AG09319 (cell line): Measurements from ENCODE around the gene PLA1A.
"Not testable (repeated sequence)": the region's sequence is repeated elsewhere in the genome, so short reads cannot be mapped to it uniquely, and the experiment has no call there.

ENCODE experiments used
- DNase-seq: peaks from one replicate; pipeline ENCODE4 v3.0.0-alpha.2; 2010; ENCODE audit warnings: low read depth; ENCODE audit errors: extremely low read depth
- TF ChIP-seq, protein P1 (sequence below): IDR thresholded peaks from 2 replicates; pipeline ENCODE4 v1.5.1; 2011; ENCODE audit warnings: low read depth, mild to moderate bottlenecking, inconsistent platforms, low read length, moderate library complexity

Gene PLA1A

DNA sequence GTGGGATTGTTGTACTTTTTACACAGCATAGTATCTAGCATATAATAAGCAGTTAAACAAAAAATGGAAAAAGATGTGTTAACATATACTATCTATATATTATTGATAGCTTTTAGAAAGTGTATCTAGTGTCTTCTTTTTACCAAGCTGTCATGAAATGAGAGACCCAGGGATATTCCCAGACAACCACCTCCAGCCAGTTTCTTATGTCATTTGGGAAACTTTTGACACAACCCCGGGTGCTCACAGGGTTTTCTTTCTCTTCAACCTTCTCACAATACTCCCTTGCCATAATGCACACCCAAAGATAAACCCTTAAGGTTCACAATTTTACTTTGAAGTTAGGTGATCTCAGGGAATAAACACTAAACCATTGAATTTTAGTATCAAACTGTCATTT is 4.8 kb upstream of the PLA1A start:
- no peak for DNase-seq
- TF ChIP-seq, protein P1, sequence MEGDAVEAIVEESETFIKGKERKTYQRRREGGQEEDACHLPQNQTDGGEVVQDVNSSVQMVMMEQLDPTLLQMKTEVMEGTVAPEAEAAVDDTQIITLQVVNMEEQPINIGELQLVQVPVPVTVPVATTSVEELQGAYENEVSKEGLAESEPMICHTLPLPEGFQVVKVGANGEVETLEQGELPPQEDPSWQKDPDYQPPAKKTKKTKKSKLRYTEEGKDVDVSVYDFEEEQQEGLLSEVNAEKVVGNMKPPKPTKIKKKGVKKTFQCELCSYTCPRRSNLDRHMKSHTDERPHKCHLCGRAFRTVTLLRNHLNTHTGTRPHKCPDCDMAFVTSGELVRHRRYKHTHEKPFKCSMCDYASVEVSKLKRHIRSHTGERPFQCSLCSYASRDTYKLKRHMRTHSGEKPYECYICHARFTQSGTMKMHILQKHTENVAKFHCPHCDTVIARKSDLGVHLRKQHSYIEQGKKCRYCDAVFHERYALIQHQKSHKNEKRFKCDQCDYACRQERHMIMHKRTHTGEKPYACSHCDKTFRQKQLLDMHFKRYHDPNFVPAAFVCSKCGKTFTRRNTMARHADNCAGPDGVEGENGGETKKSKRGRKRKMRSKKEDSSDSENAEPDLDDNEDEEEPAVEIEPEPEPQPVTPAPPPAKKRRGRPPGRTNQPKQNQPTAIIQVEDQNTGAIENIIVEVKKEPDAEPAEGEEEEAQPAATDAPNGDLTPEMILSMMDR: no peak

DNA sequence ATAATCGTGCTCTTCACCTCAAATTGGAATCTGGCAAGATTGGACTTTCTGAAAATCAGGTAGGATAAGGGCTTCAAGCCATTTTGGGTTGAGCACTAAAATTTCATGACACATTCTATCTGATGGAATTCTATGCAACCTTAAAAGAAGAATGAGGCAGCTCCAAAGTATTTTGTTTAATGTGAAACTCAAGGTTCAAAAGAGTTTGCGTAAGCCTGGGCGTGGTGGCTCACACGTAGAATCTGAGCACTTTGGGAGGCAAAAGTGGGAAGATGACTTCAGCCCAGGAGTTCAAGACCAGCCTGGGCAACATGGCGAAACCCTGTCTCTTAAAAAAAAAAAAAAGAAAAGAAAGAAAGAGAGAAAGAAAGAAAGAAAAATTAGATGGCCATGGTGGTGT is 3.6 kb upstream of the PLA1A start:
- no peak for DNase-seq
- TF ChIP-seq, protein P1: no peak

DNA sequence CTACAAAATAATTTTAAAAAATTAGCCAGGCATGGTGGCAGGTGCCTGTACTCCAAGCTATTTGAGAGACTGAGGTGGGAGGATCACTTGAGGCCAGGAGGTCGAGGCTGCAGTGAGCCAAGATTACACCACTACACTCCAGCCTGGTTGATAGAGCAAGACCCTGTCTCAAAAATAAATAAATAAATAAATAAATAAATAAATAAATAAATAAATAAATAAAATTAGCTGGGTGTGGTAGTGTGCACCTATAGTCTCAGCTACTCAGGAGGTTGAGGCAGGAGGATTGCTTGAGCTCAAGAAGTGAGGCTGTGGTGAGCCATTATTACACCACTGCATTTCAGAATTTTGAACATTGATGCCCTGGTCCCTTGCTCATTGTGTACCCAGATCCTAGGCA is 2.8 kb upstream of the PLA1A start:
- DNase-seq: not testable (repeated sequence)

DNA sequence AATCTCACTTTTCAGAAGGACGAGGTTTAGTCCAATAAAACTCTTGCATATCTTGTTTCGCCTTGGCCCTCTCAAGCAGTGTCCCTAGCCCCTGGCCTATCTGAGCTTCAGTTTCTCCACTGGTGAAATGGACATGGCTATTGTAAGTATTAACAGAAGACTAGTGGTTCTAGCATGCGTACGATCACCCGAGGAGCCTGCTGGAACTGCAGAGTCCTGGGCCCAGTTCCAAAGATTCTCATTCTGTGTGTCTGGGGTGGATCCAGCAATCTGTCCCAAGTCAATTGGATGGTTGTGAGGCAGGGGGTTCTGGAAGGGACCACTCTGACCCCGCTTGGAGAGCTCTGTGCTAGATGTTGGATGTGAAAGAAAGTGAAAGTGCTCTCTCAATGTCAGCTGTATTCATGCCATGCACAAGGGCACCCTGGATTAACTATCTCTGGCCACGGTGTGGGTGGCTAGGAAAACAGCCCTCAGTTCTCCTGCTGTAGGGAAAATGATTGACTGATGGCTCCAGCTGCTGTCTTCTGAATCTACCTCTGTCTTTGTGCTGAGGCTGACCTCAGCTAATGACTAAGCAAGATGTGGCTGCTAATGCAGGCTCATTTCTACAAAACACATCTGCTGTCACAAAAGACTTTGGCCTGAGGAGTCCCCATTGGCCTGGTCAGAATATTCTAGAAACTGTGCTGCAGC is 1.9 kb upstream of the PLA1A start:
- TF ChIP-seq, protein P1: no peak
- DNase-seq: no peak

DNA sequence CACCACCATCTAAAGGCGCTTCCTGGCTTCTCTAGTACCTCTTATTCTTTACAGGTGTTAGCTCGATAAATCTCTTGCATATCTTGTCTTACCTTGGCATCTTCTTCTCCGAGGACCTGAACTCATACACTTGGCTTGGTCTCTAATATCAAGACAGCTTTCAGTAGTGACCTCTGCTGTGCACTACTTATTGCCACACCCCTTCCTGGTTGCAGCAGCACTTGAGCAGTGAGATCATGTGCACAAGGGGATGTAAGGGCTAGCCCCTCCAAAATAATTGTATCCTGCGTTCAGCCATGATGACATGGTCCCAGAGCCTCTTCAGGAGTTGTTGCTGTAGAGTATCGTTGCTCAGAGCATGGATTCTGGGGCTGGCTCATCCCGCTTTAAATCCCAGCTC is 1.3 kb upstream of the PLA1A start:
- no peak for DNase-seq
- TF ChIP-seq, protein P1: no peak

DNA sequence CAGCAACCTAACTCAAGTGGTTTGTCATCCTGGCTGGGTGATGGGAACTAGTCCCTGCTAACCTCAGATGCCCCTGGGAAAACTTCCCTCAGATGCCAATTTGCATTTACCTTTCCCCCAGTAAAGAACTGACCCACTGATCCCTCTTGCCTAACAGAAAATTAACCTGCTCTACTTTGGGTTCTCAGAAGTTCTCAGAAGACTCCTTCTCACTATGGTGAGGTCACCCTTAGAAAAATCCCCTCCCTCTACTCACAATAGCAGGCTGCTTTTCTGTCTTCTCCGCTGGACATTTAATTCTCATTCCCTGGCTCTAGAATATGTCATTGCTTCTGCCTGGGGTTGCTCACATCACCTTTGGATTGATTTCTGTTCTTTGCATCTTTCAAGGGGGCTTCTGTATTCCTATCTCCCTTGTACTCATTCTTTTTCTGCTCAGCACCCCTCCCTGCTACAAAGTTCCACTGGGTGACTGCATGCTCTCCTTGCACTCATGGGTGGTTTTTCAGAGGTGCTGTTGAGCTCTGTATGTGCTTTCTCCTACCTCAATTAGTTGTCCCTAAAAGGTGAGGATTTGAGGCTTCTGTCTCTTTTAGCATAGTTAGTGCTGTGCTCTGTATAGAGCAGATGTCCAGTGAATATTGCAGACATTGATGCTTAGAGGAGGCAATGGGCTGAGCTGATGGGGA is 869 bp downstream of the PLA1A start:
- no peak for DNase-seq
- TF ChIP-seq, protein P1: no peak

DNA sequence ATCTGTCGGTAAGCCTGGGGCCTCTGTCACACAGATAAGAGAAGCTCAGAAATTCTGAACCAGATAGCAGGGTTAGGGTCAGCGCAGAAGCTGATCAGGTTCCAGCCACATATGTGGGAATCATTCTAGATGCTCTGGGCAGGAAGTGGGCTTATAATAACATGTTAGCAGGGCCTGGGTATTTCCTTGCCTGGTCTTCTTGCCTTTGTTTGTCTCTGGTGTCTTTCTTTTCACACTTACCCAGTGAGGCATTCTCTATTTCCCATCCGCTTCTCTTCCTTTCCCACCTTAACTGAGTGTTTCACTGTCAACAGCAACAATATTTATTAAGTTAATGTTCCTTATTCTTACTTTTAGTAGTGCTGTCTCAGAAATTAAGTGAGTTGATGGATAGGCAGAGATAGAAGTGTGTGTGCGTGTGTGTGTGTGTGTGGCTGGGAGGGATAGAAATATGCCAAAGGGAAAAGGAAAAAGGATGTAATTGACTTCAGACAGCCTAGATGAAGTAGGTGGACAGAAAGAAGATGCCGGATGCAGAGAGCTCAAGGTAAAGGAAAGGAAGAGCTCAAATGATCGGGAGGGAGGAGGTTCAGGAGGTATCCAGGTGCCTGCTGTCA is 2.0 kb downstream of the PLA1A start:
- no peak for DNase-seq
- TF ChIP-seq, protein P1: no peak

DNA sequence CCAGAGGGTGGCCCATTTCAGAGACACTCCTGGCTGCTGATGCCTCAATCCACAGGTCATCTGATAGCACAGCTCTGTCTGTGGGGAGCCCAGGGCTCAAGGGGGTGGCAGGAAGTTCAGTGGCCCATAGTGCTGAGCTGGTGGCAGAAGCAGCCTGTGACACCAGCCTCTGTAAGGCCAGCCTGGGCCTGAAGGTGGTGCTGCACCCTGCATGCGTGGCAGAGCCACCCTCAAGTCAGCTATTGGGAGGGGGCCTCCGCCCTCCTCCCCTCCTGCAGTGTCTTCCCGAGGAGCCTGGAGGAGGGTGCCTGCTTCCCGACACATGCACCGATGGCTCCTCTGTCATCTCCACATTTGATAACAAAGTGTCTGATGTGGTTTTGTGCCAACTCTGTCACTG is 3.0 kb downstream of the PLA1A start:
- no peak for DNase-seq
- TF ChIP-seq, protein P1: peak; percentile 34
